OCI-M1 (cell line): ENCODE data around the gene UIMC1.
A peak's percentile ranks its signal among the peaks of the same experiment; 100 is the strongest.
"Not testable (repeated sequence)": the region's sequence is repeated elsewhere in the genome, so short reads cannot be mapped to it uniquely, and the experiment has no call there.

Source experiments
- DNase-seq: peaks from one replicate; lab custom pipeline; 2025; lab: John Stamatoyannopoulos, UW

The UIMC1 gene

DNA sequence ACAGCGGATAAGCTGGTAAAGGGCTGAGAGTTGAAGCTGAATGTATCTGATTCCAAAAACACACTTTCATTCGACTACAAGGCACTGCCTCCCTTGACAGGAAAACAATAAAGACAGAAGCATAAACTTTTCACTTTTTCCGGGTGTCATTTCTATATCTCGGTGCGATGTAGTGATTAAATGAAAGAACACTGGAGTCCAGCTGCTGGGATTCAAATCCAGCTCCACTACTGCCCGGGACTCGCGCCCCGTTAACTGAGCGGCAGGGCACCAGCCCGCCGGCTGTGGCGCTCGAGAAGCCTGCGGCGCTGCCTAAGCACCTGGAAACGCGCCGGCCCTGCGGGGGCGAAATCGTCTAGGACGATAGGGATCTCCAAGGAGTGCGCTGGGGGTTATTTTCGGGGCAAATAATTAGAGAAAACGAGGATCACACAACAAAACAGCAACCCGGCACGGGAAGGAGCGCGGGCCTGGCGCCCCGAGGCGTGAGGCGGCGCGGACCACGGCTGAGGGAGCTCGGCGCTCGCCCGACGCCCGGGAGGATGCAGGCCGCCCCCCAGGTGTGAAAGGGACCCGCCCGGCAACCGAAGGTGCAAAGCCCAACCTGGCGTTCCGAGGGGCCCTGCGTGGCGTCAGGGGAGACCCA is 837 bp downstream of the UIMC1 start:
- DNase-seq: peak; percentile 86

DNA sequence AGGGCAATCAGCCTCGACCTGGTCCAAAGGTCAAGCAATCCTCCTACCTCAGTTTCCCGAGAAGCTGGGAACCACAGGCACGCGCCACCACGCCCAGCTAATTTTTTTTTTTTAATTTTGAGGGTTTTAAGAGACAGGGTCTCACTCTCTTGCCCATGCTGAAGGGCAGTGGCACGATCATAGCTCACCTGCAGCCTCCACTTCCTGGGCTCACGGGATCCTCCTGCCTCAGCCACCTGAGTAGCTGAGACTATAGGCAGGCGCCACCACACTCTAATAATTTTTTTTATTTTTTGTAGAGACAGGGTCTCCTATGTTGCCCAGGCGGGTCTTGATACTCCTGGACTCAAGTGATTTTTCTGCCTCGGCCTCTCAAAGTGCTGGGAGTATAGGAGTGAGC is 1.6 kb downstream of the UIMC1 start:
- DNase-seq: no peak

DNA sequence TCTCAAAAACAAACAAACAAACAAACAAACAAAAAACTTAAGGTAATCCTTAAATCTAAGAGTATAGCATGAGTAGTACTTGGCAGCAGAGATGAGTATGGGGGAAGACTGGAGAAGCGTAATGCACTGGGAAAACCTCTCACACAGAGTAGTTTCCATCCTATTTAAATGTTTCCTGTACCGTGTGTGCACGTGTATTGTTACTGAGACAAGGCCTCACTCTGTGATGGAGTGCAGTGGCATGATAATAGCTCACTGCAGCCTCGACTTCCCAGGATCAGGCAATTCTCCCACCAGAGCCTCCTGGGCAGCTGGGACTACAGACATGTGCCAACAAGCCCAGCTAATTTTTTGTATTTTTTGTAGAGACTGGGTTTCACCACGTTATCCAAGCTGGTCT is 2.9 kb downstream of the UIMC1 start:
- no peak for DNase-seq

DNA sequence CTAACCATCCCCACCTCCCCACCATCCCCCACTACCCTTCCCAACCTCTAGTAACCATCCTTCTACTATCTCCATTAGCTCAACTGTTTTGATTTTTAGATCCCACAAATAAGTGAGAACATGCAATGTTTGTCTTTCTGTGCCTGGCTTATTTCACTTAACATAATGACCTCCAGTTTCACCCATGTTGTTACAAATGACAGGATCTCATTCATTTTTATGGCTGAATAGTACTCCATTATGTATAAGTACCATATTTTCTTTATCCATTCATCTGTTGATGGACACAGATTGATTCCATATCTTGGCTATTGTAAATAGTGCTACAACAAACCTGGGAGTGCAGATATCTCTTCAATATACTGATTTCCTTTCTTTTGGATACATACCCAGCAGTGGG is 7.1 kb downstream of the UIMC1 start:
- DNase-seq: not testable (repeated sequence)

DNA sequence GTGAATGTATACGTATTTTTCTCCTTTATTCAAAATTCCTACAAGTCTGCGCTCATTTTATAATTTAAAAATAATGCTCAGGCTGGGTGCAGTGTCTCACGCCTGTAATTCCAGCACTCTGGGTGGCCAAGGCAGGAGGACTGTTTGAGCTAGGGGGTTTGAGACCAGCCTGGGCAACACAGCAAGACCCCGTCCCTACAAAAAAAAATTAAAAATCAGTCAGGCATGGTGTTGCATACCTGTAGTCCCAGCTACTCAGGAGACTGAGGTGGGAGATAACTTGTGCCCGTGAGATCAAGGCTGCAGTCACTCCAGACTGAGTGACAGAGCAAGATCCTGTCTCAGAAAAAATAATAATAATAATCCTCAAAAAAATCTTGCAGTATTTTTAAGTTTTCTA is 7.8 kb downstream of the UIMC1 start:
- DNase-seq: no peak

DNA sequence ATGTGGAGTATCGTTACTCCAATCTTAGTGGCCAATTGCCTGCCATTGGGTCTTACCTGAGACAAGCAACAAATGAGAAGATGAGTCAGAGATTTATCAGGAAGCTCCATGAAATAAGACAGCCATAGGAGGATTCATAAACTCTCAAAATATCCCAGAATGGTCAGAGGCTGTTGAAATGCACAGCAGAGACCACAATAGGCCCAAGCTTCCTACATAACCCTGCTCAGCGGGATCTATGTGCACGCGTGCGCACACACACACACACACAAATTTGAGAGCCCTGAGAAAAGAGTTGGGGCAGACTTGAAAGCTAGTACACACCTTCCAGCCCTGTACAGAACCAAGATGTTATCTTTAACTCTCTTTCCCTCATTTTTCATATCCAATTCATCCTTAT is 9.8 kb downstream of the UIMC1 start:
- no peak for DNase-seq

DNA sequence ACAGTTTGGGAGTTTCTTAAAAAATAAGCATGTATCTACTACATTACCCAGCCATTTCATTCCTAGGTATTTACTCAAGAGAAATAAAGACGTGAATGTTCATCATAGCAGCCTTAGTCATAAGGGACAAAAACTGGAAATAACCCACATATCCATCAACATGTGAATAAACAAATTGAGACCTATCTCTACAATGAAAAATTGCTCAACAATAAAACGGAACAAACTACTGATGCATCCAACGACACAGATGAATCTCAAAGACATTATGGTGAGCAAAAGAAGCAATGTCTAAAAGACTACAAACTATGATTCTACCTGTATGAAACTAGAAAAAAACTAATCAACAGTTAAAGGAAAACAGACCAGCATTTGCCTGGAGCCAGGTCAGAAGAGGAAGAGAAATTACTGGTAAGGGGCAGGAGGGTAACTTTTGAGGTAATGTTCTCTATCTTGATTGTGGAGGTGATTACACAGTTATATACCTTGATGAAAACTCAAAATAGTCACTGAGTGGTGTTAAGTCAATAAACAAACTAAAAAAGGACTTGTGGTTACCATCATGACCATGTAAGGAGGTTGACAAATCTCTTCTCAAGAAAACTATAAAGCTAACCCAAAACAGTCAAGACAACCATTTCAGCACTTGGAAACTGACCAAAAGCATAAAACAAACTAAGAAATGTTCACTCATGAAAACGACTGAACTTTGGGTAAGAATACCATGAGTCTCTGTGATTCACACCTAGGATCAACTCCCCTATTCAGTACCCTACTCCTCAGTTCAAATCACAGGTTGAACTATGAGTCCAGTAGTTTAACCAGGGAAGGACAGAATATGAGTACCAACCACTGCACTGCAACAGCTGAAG is 10.4 kb downstream of the UIMC1 start:
- peak; percentile 47 for DNase-seq

DNA sequence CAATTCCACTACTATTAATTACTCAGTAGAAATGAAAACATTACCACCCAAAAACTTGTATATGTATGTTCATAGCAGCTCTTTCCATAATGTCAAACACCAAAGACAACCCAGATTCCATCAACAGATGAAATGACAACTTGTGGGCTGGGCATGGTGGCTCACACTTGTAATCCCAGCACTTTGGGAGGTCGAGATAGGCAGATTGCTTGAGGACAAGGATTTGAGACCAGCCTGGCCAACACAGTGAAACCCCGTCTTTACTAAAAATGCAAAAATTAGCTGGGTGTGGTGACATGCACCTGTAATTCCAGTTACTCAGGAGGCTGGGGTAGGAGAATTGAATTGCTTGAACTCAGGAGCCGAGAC is 11.5 kb downstream of the UIMC1 start:
- no peak for DNase-seq

DNA sequence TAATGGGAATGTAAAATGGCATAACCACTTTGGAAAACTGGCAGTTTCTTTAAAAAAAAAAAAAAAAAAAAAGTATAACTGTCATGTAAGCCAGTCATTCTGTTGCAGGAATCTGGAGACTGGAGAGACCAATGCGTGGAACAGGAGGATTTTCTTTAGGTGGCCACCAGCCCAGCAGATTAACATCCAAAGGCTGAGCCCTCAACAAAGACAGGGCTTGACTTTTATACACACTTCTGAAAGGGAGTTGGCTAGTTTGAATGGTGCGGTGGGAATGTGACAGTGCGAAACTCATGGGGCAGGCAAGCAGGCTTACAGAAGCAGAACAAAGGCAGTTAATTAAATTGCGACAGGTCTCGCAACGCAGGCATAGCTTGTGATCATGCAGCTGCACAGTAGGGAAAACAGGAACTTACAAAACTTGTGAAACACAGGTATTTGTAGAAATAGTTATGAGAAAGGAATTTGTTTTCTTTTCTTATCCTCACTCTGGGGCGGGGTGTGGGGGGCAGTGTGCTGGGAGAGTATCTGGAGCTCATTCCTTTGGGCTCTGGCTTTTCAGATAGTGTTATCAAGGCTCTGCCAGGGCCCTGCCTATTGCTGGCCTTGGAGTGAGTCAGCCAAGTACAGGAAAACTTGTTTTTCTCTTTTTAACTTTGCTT is 12.0 kb downstream of the UIMC1 start:
- DNase-seq: peak; percentile 97

DNA sequence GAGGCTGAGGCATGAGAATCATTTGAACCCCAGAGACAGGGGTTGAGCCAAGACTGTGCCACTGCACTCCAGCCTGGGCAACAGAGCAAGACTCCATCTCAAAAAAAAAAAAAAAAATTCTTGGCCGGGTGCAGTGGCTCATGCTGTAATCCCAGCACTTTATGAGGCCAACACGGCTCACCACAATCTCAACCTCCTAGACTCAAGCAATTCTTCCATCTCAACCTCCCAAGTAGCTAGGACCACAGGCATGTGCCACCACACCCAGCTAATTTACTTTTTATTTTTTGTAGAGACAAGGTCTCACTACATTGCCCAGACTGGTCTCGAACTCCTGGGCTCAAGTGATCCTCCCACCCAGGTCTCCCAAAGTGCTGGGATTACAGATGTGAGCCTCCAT is 13.5 kb downstream of the UIMC1 start:
- DNase-seq: not testable (repeated sequence)

DNA sequence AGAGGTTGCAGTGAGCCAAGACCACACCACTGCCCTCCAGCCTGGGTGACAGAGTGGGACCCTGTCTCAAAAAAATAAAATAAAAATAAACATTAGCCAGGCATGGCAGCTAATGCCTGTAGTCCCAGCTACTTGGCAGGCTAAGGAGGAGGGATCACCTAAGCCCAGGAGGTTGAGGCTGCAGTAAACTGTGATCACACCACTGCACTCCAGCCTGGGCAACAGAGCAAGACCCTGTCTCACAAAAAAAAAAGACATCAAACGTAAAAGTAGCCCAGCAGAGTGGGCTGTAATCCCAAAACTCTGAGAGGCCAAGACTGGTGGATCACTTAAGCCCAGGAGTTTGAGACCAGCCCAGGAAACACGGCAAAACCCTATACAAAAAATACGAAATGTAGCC is 19.0 kb downstream of the UIMC1 start:
- no peak for DNase-seq

DNA sequence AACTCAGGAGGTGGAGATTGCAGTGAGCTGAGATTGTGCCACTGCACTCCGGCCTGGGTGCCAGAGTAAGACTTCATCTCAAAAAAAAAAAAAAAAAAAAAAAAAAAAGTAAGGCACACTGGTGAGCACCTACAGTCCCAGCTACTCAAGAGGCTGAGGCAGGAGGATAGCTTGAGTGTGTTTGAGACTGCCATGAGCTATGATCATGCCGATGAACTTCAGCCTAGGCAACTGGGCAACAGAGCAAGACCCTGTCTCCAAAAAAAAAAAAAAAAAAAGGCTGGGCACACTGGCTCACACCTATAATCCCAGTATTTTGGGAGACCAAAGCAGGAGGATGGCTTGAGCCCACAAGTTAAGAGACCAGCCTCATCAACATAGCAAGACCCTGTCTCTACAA is 20.3 kb downstream of the UIMC1 start:
- DNase-seq: no peak

DNA sequence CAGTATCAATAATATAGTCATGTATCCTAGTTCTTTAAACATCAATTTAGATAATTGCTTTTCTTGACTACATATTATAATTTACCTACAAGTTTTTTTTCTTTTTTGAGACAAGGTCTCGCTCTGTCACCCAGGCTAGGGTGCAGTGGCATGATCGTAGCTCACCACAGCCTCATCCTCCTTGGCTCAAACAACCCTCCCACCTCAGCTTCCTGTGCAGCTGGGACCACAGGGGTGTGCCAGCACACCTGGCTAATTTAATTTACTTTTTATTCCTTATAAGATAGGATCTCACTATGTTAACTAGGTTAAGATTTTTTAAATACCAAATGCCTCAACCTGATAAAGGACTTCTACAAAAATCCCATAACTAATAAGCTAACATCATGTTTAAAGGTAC is 21.1 kb downstream of the UIMC1 start:
- no peak for DNase-seq

DNA sequence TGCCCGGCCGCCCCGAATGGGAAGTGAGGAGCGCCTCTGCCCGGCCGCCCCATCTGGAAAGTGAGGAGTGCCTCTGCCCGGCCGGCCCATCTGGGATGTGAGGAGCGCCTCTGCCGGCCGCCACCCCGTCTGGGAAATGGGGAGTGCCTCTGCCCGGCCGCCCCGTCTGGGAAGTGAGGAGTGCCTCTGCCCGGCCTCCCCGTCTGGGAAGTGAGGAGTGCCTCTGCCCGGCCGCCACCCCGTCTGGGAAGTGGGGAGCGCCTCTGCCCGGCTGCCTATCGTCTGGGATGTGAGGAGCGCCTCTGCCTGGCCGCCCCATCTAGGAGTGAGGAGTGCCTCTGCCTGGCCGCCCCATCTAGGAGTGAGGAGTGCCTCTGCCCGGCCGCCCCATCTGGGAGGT is 22.4 kb downstream of the UIMC1 start:
- DNase-seq: not testable (repeated sequence)

DNA sequence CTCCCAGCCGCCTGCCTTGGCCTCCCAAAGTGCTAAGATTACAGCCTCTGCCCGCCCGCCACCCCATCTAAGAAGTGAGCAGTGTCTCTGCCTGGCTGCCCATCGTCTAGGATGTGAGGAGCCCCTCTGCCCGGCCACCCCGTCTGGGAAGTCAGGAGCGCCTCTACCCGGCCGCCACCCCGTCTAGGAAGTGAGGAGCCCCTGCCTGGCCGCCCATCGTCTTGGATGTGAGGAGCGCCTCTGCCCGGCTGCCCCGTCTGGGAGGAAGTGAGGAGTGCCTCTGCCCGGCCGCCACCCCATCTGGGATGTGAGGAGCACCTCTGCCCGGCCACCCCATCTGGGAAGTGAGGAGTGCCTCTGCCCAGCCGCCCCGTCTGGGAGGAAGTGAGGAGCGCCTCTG is 23.0 kb downstream of the UIMC1 start:
- DNase-seq: not testable (repeated sequence)

DNA sequence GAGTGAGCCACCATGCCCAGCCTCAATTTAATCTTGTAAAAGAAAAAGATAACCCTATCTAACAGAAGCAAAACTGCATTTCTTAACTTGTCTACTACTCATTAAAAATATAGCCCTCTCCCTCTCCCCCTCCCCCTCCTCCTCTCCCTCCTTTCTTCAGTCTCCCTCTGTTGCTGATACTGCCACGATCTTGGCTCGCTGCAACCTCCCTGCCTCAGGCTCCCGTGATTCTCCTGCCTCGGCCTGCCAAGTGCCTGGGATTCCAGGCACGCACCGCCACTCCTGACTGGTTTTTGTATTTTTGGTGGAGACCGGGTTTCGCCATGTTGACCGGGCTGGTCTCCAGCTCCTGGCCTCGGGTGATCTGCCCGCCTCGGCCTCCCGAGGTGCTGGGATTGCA is 23.5 kb downstream of the UIMC1 start:
- DNase-seq: not testable (repeated sequence)

DNA sequence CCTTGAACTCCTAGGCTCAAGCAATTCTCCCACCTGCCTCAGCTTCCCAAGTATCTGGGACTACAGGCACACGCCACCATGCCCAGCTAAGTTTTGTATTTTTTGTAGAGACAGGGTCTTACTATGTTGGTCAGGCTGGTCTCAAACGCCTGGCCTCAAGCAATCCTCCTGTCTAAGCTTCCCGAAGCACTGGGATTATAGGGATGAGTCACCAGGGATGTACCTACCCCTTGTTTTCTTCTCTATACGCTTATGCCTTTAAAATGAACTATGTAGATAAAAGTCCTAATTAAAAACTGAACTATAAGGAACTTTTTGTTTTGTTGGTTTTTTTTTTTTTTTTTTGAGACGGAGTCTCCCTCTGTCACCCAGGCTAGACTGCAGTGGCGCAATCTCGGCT is 25.8 kb downstream of the UIMC1 start:
- no peak for DNase-seq

DNA sequence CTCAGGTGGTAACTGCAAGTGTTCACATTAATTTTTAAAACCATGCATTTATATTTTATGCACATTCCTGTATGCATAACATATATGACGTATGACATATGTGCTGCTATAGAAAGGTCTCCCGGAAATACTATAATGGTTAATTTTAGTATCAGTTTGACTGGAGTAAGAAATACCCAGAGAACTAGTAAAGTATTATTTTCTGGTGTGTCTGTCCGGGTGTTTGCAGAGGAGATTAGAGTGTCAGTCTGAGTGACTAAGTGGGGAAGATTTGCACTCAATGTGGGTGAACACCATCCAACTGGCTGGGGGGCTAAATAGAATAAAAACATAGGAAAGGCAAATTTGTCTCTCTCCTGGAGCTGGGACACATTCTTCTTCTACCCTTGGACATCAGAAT is 26.9 kb downstream of the UIMC1 start:
- no peak for DNase-seq

DNA sequence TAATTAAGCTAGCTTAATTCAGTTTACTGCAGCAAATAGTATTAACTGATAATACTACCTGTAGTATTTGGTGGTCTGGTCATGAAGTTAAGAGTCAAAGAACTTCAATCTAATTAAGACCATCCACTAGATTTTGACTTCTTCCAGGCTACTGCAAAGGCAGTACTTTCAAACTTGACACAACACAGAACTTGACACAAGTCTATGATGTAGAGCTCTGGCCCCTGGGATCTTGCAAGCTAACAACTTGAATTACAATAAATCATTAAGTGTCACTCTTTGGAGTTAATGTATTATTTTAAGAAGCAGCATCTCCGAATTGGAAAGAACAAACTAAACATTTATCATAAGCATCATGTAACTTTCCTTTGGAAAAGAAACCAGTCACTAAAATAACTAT is 40.9 kb downstream of the UIMC1 start:
- no peak for DNase-seq

DNA sequence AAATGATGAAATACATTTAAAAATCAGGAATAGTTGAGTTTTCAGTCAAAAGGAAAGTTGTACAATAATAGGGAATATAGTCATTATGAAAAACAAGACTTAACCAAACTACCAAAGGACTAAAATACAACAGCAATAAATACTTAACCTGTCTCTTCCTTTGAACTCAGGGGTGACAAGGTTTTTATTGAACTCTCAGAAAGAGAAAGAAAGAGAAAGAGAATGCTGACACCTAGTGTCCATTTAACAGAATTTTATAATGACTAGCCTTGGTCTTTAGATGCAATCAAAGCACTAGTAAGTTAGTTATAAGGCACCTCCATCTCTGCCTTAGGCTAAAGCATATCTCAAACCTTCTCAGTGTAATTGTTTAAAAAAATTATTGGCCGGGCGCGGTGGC is 47.5 kb downstream of the UIMC1 start:
- peak; percentile 73 for DNase-seq

DNA sequence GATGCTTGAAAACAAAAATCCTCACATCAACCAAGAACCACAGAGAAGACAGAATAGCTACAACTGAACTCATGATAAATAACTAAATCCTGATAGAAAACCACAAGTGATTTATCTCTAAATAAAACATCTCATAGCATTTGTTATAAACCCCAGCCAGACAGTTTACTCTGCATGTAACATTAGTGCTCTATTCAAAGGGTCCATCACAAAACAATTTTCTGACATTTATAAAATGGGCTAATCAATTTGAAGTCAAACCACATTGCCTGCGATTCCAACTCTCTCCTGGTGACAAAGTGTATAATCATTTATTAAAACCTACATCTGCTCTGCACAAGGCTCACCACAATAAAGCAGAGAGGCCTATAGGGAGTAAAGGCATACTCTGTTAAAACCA is 49.8 kb downstream of the UIMC1 start:
- DNase-seq: no peak

DNA sequence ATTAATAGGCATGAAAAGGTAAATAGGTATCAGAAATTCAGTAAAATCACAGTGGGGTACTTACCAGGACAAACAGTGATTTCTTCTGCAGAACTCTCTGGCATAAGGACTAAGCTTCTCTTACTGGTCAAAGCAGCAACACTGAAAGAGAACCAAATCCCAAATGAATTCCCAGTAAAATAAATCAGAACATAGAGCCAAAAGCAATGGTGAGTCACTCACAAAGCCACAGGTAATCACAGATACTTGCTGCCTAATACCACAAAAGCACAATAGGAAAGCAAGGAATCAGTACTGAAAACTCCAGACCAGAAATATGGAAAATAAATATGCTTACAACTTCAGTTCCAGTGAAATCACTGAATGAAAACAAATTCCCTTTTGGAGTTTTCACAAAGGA is 50.7 kb downstream of the UIMC1 start:
- DNase-seq: no peak

DNA sequence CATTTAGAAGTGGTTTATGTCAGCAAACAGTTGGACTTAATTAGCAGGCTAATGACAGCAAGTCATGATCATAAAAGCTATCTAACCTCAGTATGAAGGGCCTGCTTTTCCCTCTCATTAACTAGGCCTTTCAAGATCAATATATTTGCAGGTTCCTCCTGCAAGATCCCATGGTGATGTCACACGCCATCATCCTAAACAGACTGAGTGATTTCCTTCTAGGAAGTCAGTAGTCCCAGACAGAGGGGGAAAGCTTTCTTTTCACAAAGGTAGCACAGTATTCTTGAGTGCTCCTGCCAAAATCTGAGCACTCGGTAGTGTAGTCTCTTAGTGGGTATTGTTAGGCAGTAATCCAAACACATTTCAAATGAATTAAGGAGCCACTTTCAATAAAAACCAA is 52.5 kb downstream of the UIMC1 start:
- DNase-seq: no peak
